Left ventricle myocardium inferior (tissue), 1 donor: ENCODE data around the gene SETBP1. TPM values are rescaled to one million over a fixed set of nuclear protein-coding genes. Genes with fewer than 3 reads are reported as not detected.

ENCODE experiments used
- DNase-seq: peaks from one replicate; pipeline ENCODE4 v3.0.0-alpha.2; 2020
- H3K27ac ChIP-seq: fragments of 200-600 bp; replicated peaks from 2 replicates; pipeline ENCODE4 v1.8.0; 2021
- H3K27me3 ChIP-seq: fragments of 200-600 bp; 2 replicates; pipeline ENCODE4 v1.8.0; 2021; ENCODE audit warnings: low read depth
- H3K36me3 ChIP-seq: fragments of 200-600 bp; 2 replicates; pipeline ENCODE4 v1.8.0; 2021
- H3K4me1 ChIP-seq: fragments of 200-600 bp; 2 replicates; pipeline ENCODE4 v1.8.0; 2021
- H3K4me3 ChIP-seq: fragments of 200-600 bp; 2 replicates; pipeline ENCODE4 v1.8.0; 2021; ENCODE audit warnings: mild to moderate bottlenecking, moderate library complexity
- H3K9me3 ChIP-seq: fragments of 200-600 bp; replicated peaks from 2 replicates; pipeline ENCODE4 v1.8.0; 2021
- CTCF ChIP-seq: fragments of 200-600 bp; IDR thresholded peaks from 2 replicates; pipeline ENCODE4 v1.8.0; 2021; ENCODE audit warnings: antibody characterized with exemption, mild to moderate bottlenecking, borderline replicate concordance
- intact Hi-C: fragments of 100-400 bp; cut with micrococcal nuclease; formaldehyde crosslinking; loops from one replicate; pipeline ENCODE4 v1.11.0; 2022
- total RNA-seq: library from RNA; stranded (reverse); fragmentation: NEBNext Ultra II Directional; extraction: Animal tissue kit (Norgen Biotek cat#: 25700); gene quantifications from one replicate; pipeline ENCODE4 v1.2.1, GENCODE V29; 2021
- donor health status: DM: no; HTN: yes; CAD: no; lungs with severe emphysema.

Gene SETBP1
- total RNA-seq, 1 donor from 2014 or later, result 10.3 TPM

- H3K36me3 ChIP-seq, result no peaks in the 10 kb centered on the region
- H3K27ac ChIP-seq, result no peak overlapping the region
- H3K9me3 ChIP-seq, result no peaks in the 10 kb centered on the region
- no peaks in the 10 kb centered on the region for H3K4me1 ChIP-seq
- TF ChIP-seq CTCF, result no peak
- H3K27me3 ChIP-seq, result peaks cover 52% of the 10 kb centered on the region
- no peak for DNase-seq
- no peak overlapping the region for H3K4me3 ChIP-seq
- intact Hi-C loops, result no loop called here
Observed at GRCh38 chr18:44876024-44876423, 195.3 kb downstream of the SETBP1 start.

- peaks cover 58% of the 10 kb centered on the region for H3K27me3 ChIP-seq
- DNase-seq, result no peak
- H3K4me1 ChIP-seq, result peaks cover 7% of the 10 kb centered on the region
- intact Hi-C loops, result no loop called here
- TF ChIP-seq CTCF, result no peak
- H3K36me3 ChIP-seq, result no peaks in the 10 kb centered on the region
- no peak overlapping the region for H3K4me3 ChIP-seq
- H3K9me3 ChIP-seq, result no peaks in the 10 kb centered on the region
- H3K27ac ChIP-seq, result no peak overlapping the region
Observed at GRCh38 chr18:44876755-44877154, 196.1 kb downstream of the SETBP1 start.

- intact Hi-C loops, result no loop called here
Observed at GRCh38 chr18:44878335-44878734, 197.6 kb downstream of the SETBP1 start.

GRCh38 chr18:44880170-44880569 lies 199.5 kb downstream of the SETBP1 start:
- H3K4me1 ChIP-seq, result peaks cover 26% of the 10 kb centered on the region
- H3K27ac ChIP-seq, result no peak overlapping the region
- peaks cover 45% of the 10 kb centered on the region for H3K27me3 ChIP-seq
- H3K9me3 ChIP-seq, result no peaks in the 10 kb centered on the region
- no peaks in the 10 kb centered on the region for H3K36me3 ChIP-seq
- intact Hi-C loops, result no loop called here
- no peak overlapping the region for H3K4me3 ChIP-seq
- no peak for TF ChIP-seq CTCF
- no peak for DNase-seq

More at GRCh38 chr18:44878335-44878734, 197.6 kb downstream of the SETBP1 start:
- no peaks in the 10 kb centered on the region for H3K36me3 ChIP-seq
- DNase-seq, result no peak
- H3K4me3 ChIP-seq, result no peak overlapping the region
- H3K27me3 ChIP-seq, result peaks cover 44% of the 10 kb centered on the region
- TF ChIP-seq CTCF, result no peak
- H3K27ac ChIP-seq, result no peak overlapping the region
- H3K4me1 ChIP-seq, result peaks cover 23% of the 10 kb centered on the region
- H3K9me3 ChIP-seq, result no peaks in the 10 kb centered on the region

- no peak overlapping the region for H3K27ac ChIP-seq
- H3K36me3 ChIP-seq, result no peaks in the 10 kb centered on the region
- H3K4me1 ChIP-seq, result peaks cover 28% of the 10 kb centered on the region
- H3K9me3 ChIP-seq, result no peaks in the 10 kb centered on the region
- no peak for DNase-seq
- intact Hi-C loops, result no loop called here
- H3K27me3 ChIP-seq, result peaks cover 53% of the 10 kb centered on the region
- no peak for TF ChIP-seq CTCF
- no peak overlapping the region for H3K4me3 ChIP-seq
Observed at GRCh38 chr18:44881461-44882162, 200.9 kb downstream of the SETBP1 start.
